ENCODE data around the gene BLOC1S2.
"Not testable (repeated sequence)": the region's sequence is repeated elsewhere in the genome, so short reads cannot be mapped to it uniquely, and the experiment has no call there.

Gene BLOC1S2

DNA sequence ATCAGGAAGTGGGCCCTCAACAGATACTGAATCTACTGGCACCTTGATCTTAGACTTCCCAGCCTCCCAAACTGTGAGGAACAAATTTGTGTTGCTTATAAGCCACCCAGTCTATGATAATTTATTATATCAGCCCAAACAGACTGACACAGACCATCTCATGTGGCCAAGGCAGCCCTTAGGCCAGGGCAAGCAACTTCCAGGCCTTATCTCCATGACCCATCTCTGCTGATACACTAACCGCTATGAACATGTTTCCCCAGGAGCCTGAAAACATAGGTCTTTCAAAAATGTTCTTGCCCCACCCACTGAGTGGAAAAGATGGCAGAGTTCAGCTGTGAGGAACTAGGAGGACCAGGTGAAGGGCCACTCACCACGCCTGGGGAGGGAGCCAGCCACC, 3.2 kb upstream of the BLOC1S2 start:
- DNase-seq: no peak

GRCh38 chr10:100288196-100288595, 1.7 kb upstream of the BLOC1S2 start:
- DNase-seq: no peak

DNA sequence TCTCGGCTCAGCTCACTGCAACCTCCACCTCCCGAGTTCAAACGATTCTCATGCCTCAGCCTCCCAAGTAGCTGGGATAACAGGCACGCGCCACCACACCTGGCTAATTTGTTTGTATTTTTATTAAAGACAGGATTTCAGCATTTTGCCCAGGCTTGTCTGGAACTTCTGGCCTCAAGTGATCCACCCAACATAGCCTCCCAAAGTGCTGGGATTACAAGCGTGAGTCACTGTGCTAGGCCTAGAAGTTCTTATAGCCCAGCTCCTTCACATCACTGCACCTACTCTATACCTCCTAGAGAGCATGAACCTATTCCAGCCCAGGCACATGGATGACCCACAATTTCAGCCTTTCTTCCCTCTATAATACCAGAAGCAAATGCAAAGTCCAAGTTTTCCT, 1.3 kb upstream of the BLOC1S2 start:
- DNase-seq: no peak

DNA sequence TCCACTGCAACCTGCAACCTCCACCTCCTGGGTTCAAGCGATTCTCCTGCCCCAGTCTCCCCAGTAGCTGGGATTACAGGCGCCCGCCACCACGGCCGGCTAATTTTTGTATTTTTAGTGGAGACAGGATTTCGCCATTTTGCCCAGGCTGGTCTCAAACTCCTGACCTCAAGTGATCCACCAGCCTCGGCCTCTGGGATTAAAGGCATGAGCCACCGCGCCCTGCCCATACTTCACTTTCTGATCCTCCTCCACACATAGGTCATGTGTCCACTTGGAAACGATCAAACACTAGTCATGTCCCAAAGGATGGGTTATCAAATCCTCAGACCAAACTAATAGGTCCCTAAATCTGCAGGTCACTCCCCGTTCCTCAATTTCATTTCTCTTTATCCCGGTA, 1.2 kb downstream of the BLOC1S2 start:
- not testable (repeated sequence) for DNase-seq

- DNase-seq: no peak
Measured at GRCh38 chr10:100282907-100283306, 3.6 kb downstream of the BLOC1S2 start.

GRCh38 chr10:100276971-100277370, 9.5 kb downstream of the BLOC1S2 start:
- not testable (repeated sequence) for DNase-seq

- peak; percentile 86 for DNase-seq
Measured at GRCh38 chr10:100267239-100268104, 19.0 kb downstream of the BLOC1S2 start, which contains the start of gene CWF19L1. Gene CWF19L1 (minus strand): TSS chr10:100267638. CDS start chr10:100267593, 45 bp downstream.

GRCh38 chr10:100265821-100266485, 20.5 kb downstream of the BLOC1S2 start:
- DNase-seq: peak; percentile 2

DNA sequence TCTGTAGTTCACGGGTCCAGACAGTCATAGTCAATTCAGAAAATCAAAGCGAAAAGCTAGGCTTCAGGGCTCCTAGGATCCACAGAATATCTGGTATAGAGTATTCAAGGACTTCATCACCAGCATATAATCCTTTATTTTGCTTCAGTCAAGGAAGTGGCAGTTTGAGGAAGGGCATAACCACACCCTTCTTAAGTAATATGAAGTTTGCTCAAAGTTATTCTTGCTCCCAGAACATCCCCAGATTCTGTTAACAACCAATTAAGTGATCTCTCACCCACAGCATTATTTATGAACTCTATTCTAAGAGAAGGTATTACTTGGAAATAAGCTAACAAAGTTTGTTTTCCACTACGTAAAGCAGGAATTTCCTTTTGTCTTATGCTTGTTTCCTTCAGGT, 32.3 kb downstream of the BLOC1S2 start:
- DNase-seq: no peak

DNA sequence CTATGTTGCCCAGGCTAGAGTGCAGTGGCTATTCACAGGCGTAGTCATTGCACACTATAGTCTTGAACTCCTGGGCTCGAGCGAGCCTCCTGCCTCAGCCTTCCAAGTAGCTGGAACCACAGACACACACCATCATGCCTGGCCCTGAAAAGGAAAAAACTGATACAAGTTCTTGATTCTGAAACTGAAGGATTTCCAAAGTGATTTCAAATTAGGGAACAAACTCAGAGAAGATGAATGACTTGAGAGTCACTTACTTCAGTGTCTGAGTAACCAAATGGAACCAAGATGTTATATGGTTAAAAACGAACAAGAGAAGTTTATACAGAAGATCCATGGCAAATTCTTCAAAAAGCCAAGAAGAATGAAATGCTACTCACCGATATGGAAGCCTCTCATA, 33.4 kb downstream of the BLOC1S2 start:
- DNase-seq: no peak

- no peak for DNase-seq
Measured at GRCh38 chr10:100248820-100249219, 37.7 kb downstream of the BLOC1S2 start.

- no peak for DNase-seq
Measured at GRCh38 chr10:100245484-100246220, 40.8 kb downstream of the BLOC1S2 start.

- no peak for DNase-seq
Measured at GRCh38 chr10:100239851-100240250, 46.6 kb downstream of the BLOC1S2 start.

DNA sequence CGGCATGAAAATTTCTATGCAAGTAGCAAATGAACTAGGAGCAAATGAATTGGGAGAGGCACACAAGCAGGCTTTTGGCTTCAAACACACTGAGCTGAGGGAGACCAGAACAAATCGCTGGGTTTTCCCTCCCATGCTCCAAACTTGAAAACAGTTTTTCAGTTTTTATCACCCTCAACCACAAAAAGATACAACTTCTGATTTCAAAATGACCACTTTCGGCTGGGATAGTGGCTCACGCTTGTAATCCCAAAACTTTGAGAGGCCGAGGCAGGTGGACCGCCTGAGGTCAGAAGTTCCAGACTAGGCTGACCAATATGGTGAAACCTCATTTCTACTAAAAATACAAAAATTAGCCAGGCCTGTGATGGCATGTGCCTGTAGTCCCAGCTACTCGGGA, 48.1 kb downstream of the BLOC1S2 start:
- DNase-seq: peak; percentile 67

DNA sequence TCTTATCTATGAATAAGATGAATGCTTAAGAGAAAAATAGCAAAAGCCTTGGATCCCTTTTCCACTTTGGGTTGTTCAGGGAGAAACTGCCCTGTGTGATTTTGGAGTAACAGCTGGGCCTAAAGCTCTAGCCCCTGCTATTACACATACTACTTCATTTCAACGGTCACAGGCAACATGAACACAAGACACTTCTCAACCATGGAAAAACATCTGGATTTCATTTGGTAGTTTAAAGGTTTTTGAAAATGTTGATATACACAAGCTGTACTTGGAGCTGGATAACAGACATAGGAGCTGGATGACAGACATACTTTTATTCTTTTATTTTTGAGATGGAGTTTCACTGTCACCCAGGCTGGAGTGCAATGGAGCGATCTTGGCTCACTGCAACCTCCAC, 54.4 kb downstream of the BLOC1S2 start:
- DNase-seq: no peak

DNA sequence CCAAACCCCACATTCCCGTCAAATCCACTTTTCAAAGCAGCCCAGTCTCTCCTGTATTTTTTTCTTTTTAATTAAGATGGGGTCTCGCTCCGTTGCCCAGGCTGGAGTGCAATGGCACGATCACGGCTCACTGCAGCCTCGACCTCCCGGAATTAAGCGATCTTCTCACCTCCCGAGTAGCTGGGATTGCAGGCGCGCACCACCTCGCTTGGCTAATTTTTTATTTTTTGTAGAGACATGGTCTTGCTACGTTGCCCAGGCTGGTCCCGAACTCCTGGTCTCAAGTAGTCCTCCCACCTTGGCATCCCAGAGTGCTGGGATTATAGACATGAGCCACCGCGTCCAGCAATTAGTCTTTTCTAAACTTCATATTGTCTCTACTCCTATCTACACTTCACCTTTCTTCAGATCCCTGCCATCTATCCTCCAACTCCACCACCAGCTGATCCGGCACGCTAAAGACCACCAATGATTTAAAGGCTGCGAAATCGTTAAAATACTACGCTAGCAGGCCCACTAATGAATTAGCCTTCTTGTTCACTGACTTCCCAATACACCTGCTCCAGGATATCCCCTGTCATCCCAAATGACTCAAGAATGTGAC, 56.6 kb downstream of the BLOC1S2 start:
- DNase-seq: no peak

DNA sequence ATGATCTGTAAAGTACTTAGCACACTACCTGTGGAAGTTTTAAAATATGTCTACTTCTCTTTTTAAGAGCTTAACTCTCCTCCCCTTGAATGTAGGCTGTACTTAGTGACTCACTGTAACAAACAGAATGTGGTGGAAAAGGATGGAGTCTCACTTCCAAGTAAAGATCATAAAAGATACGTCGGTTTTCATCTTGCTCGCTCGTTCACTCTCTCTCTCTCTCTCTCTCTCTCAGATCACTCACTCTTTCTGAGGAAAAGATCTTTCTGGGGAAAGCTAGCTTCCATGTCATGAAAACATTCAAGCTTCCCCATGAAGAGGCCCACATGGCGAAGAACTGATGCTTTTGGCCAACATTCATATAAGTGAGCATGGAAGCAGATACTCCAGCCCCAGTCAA, 62.6 kb downstream of the BLOC1S2 start:
- no peak for DNase-seq

Data from activated CD4-positive, alpha-beta T cell treated with anti-CD3 and anti-CD28 coated beads, Interleukin-10, Interleukin-2, amounts not matched to agents 100 ng/mL and 50 ng/mL, durations not matched to agents 16 hours and 8 hours (primary cell).